HG02973 (cell line): ENCODE data around the gene ZNF282.
"Not testable (repeated sequence)": the region's sequence is repeated elsewhere in the genome, so short reads cannot be mapped to it uniquely, and the experiment has no call there.

Source experiments
- ATAC-seq: cut with Tn5 transposase; IDR thresholded peaks from one replicate; pipeline ENCODE4 v1.9.1; 2021; ENCODE audit warnings: moderate library complexity; ENCODE audit not compliant: unreplicated experiment

Gene ZNF282

DNA sequence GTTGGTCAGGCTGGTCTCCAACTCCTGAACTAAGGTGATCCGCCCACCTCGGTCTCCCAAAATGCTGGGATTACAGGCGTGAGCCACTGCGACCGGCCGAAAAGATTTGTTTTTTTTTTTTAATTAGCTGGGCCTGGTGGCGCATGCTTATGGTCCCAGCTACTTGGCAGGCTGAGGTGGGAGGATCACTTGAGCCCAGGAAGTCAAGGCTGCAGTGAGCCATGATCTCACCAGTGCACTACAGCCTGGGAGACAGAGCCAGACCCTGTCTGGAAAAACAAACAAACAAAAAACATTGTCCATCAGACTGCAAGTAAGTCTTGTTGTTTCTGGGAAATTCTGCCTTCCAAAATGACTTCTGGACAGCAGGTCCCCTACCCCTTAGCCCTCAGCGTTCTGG lies 27.8 kb downstream of the ZNF282 start:
- no peak for ATAC-seq

DNA sequence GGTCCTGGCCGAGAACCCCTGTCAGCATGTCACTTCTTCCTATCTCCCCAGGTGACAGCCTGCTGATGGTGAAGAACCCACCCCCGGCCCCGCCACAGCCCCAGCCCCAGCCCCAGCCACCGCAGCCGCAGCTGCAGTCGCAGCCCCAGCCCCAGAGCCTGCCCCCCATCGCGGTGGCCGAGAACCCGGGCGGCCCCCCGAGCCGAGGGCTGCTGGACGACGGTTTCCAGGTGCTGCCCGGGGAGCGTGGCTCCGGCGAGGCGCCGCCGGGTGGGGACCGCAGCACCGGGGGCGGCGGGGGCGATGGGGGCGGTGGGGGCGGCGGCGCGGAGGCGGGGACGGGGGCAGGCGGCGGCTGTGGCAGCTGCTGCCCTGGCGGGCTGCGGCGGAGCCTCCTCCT lies 28.4 kb downstream of the ZNF282 start:
- ATAC-seq = no peak

DNA sequence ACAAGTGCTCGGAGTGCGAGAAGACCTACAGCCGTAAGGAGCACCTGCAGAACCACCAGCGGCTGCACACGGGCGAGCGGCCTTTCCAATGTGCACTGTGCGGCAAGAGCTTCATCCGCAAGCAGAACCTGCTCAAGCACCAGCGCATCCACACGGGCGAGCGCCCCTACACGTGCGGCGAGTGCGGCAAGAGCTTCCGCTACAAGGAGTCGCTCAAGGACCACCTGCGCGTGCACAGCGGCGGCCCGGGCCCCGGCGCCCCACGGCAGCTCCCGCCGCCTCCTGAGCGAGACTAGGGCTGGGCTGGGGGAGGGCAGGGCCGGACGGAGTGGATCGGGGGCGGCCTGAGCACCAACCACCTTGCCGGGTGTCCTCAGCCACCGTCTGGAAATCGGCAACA lies 29.0 kb downstream of the ZNF282 start:
- no peak for ATAC-seq

- no peak for ATAC-seq
Observed at GRCh38 chr7:149225106-149225505, 29.8 kb downstream of the ZNF282 start.

GRCh38 chr7:149225656-149226055 lies 30.3 kb downstream of the ZNF282 start:
- ATAC-seq = no peak

GRCh38 chr7:149226366-149226765 lies 31.0 kb downstream of the ZNF282 start:
- ATAC-seq = not testable (repeated sequence)

DNA sequence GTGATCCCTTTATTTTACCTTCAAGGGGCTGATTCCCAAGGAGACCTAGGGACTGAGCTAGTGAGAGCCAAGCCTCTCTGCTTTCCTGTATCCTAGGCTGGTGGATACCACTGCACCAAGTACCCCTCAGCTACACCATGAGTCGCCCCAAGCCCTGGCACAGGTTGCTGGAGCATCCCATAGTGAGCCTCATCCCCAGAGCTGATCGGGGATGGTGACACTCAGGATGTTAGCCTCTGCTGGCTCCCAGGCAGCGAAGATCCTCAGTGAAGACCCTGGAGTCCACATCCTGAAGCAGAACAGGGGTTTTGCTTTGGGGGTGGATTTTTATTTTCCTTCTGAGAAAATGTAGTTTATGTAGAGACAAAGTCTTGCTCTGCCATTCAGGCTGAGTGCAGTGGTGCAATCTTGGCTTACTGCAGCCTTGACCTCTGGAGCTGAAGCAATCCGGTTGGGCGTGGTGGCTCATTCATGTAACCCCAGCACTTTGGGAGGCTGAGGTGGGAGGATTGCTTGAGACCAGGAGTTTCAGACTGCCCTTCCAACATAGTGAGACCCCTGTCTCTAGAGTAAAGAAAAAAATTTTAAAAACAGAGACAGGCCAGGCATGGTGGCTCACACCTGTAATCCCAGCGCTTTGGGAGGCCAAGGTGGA lies 31.6 kb downstream of the ZNF282 start:
- no peak for ATAC-seq

- no peak for ATAC-seq
Observed at GRCh38 chr7:149228831-149229471, 33.6 kb downstream of the ZNF282 start.

DNA sequence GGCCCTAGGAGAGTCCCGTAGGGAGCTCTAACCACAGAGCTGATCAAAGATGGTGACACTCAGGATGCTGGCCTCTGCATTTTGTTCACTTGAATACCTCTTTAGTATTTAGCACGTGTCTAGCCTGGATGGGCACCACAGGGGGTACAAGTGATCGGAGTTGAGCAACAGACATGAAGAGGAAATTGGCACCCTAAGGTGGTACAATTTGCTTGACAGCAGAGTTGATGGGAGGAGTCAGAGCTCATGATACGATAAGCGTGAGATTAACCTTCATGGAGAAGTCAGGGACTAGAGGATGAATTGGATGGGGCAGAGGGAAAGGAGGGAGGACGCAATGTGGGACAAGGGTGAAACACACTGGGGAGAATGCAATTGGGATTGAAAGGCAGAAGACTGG lies 34.2 kb downstream of the ZNF282 start:
- ATAC-seq = no peak

- no peak for ATAC-seq
Observed at GRCh38 chr7:149232362-149232761, 37.0 kb downstream of the ZNF282 start.

- not testable (repeated sequence) for ATAC-seq
Observed at GRCh38 chr7:149233655-149234204, 38.4 kb downstream of the ZNF282 start.

DNA sequence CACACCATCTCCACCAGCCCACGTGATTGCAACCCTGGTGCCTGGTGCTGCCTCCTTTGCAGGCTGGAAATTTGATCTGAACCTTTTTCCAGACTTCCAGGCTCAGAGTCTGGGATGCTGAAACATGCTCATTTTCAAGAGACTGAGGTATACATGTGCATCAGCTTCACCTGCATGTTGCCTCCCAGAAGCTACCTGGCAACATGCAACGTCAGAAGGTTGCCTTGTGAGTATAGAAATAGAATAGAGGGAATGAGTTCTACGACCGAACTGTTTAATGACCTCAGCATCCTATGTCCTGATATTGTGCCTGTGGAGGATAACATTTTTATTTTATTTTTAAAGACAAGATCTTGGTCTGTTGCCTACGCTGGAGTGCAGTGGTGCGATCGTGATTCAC lies 42.2 kb downstream of the ZNF282 start:
- no peak for ATAC-seq

DNA sequence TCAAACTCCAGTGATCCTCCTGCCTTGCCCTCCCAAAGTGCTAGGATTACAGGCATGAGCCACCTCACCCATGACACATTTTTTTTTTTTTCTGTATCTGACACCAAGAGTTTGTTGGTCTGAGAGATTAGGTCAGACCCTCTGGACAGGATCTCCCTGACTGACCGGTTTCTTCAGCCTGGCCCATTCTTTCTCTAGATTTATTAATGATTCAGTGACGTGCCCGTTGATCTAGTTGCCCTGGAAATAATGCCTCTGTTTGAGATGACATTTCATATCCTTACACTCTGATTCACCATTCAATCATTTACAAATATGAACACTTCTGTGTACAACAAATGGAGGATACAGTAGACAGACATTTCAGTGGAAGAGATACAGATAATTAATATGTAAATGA lies 42.7 kb downstream of the ZNF282 start:
- ATAC-seq = no peak

DNA sequence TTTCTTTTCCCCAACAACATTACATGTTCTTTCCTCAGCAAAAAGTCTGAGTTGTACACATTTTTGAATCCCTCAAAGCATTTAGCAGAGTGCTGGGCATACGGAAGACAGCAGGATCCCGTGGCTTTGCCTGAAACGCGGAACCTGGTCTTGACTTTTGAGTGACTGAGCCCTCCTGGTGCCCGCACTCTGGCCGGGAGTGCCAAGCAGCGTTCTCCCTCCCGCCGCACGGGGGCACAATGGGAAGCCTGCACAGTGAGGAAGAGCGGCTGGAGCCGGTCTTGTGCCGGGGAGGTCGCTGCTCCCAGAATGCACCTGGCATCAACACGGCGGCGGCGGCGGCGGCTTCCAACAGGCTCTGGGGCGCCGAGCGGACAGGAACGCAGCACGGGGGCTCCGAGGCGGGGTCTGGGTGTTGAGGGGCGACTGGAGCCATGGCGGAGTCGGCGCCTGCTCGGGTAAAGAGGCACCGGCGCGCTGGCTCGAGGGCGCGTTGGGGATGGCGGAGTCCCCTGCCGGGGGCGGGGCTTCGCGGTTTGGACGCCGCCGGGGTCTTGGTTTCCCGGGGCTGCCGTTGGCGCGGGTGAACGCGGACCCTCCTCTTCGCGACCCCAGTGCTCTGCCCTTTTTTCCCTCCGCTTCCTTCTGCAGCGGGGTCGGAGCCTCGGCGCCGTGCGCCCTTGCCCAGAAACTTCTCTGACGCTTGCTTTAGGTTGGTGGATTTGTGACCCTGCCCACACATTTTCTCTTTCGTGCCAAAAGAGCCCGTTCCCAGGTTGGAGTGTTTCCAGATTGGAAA lies 44.2 kb downstream of the ZNF282 start, which contains the start of gene ZNF212:
Gene ZNF212, plus strand, starts transcription at position 307 of the 799 bp plus-strand sequence. Its CDS starts 128 bp downstream, at position 435.
- ATAC-seq = peak; percentile 98

DNA sequence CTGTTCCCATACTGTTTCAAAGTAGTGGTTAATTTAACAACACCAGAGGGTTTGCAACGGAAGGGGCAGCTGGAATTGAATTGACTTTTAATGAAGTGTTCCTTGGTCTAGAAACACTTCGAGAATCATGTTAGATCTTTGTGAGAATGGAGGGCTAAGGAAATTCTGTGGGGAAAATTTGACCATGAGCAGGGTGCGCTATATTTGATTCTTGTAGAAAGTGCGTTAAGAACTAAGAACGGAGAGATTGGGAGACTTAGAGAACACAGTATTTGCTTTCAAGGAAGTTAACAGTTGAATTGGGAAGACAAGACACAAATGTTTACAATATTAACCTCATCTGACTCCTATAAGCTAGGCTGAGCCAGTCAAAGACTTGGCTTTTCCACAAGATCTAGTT lies 45.3 kb downstream of the ZNF282 start:
- no peak for ATAC-seq

GRCh38 chr7:149241696-149242095 lies 46.4 kb downstream of the ZNF282 start:
- no peak for ATAC-seq

GRCh38 chr7:149245244-149245643 lies 49.9 kb downstream of the ZNF282 start:
- no peak for ATAC-seq

- ATAC-seq = no peak
Observed at GRCh38 chr7:149245744-149246143, 50.4 kb downstream of the ZNF282 start.

DNA sequence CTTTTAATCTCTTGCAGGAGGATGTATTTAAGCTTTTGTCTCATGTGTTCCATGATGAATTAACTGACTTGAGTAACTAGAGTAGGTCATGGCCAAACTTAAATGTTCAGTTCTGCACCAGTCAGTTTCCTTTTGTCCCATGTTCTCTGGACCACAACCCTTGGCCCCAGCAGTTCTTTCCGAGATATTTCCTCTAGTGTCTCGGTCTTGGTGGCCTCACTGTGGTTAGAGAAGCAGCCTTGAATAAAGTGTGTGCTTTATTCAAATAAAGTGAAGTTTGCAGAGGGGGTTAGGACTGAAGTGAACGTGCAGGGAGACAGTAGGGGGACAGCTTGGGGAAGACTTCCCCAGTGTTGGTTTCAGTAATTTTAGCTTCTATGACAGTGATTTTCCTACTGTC lies 53.4 kb downstream of the ZNF282 start:
- ATAC-seq = no peak

GRCh38 chr7:149250151-149250550 lies 54.8 kb downstream of the ZNF282 start:
- ATAC-seq = not testable (repeated sequence)

- ATAC-seq = not testable (repeated sequence)
Observed at GRCh38 chr7:149251518-149251917, 56.2 kb downstream of the ZNF282 start.

DNA sequence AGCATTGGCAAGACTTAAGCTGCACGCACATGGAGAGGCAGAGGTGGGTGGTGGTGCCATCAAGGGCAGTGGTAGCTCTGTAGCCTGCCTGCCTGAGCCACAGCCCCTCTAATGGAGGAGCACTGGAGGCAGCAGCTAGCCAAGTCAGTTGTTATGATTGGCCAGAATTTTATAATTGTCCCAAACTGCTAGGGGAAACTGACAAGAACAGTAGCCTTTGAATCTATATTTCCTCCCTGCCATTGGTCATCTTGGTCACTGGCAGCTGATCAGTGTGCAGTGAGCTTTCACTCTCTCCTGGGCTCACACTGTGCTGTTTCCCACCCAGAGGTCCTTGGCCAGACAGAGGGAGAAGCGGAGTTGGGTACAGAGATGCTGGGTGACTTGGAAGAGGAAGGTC lies 57.0 kb downstream of the ZNF282 start:
- ATAC-seq = no peak
